Measurements from ENCODE around the gene GDF7. TPM values are rescaled to one million over a fixed set of nuclear protein-coding genes. Genes with fewer than 3 reads are reported as not detected.

Gene GDF7
- polyA plus RNA-seq, 3 donors, result not detected

GRCh38 chr2:20633001-20633400 lies 33.9 kb upstream of the GDF7 start:
- DNase-seq, result no peak
- no peak for TF ChIP-seq CTCF (IDR thresholded peaks at IDR 0.05)
- Histone ChIP-seq H3K79me2 (ENCODE audit: insufficient read depth, low read length) (no peaks in the 10 kb centered on the region), H3K27ac (ENCODE audit: low read depth in 1 of 2, low read length in 2 of 2) (no peak overlapping the region), H3K9me3 (replicated peaks in 1 of 2; ENCODE audit: control insufficient read depth in 1 of 2, insufficient read depth in 1 of 2, low read length in 2 of 2) (no peaks in the 10 kb centered on the region), H3K27me3 (ENCODE audit: control insufficient read depth in 2 of 2, insufficient read depth in 2 of 2, low read length in 2 of 2) (no peaks in the 10 kb centered on the region), H3K4me2 (replicated peaks; ENCODE audit: extremely low read depth, low read length, poor library complexity, severe bottlenecking) (no peak overlapping the region), H3K9ac (ENCODE audit: insufficient read depth, low read length, poor library complexity, severe bottlenecking) (no peak overlapping the region), H3K4me1 (ENCODE audit: control insufficient read depth in 1 of 2, insufficient read depth in 2 of 2, low read length in 2 of 2) (no peaks in the 10 kb centered on the region), H4K20me1 (ENCODE audit: insufficient read depth, low read length) (peaks cover 58% of the 10 kb centered on the region), H3K36me3 (replicated peaks in 1 of 2; ENCODE audit: control insufficient read depth in 1 of 2, insufficient read depth in 2 of 2, low read length in 2 of 2) (peaks cover 77 to 100% of the 10 kb centered on the region in 2 donors), H2AFZ (ENCODE audit: insufficient read depth, low read depth, low read length, poor library complexity, severe bottlenecking) (no peak overlapping the region), H3K4me3 (replicated peaks in 1 of 3; ENCODE audit: low read depth in 2 of 3, low read length in 3 of 3) (no peak overlapping the region)
- peaks cover 69 to 87% of the 10 kb centered on the region in 2 donors for H3K36me3 Mint-ChIP-seq
- WGBS (ENCODE audit: insufficient coverage), result no CpG with 5 or more reads among the region's 4 CpGs
- H3K27ac Mint-ChIP-seq, result peak overlapping the region in 1 of 7 donors; percentile 55
- intact Hi-C loops (cut with micrococcal nuclease), result no loop called here
- H3K27me3 Mint-ChIP-seq (ENCODE audit: low read depth in 3 of 3), result no peaks in the 10 kb centered on the region
- H3K4me1 Mint-ChIP-seq, result no peaks in the 10 kb centered on the region
- H3K9me3 Mint-ChIP-seq, result no peaks in the 10 kb centered on the region
- no peak overlapping the region for H3K4me3 Mint-ChIP-seq

- TF ChIP-seq CTCF (IDR thresholded peaks at IDR 0.05), result no peak
- Histone ChIP-seq H4K20me1 (ENCODE audit: insufficient read depth, low read length) (peaks cover 61% of the 10 kb centered on the region), H3K4me3 (replicated peaks in 1 of 3; ENCODE audit: low read depth in 2 of 3, low read length in 3 of 3) (no peak overlapping the region), H3K4me2 (replicated peaks; ENCODE audit: extremely low read depth, low read length, poor library complexity, severe bottlenecking) (no peak overlapping the region), H3K4me1 (ENCODE audit: control insufficient read depth in 1 of 2, insufficient read depth in 2 of 2, low read length in 2 of 2) (no peaks in the 10 kb centered on the region), H2AFZ (ENCODE audit: insufficient read depth, low read depth, low read length, poor library complexity, severe bottlenecking) (no peak overlapping the region), H3K9ac (ENCODE audit: insufficient read depth, low read length, poor library complexity, severe bottlenecking) (no peak overlapping the region), H3K27ac (ENCODE audit: low read depth in 1 of 2, low read length in 2 of 2) (no peak overlapping the region), H3K9me3 (replicated peaks in 1 of 2; ENCODE audit: control insufficient read depth in 1 of 2, insufficient read depth in 1 of 2, low read length in 2 of 2) (no peaks in the 10 kb centered on the region), H3K27me3 (ENCODE audit: control insufficient read depth in 2 of 2, insufficient read depth in 2 of 2, low read length in 2 of 2) (no peaks in the 10 kb centered on the region), H3K79me2 (ENCODE audit: insufficient read depth, low read length) (no peaks in the 10 kb centered on the region), H3K36me3 (replicated peaks in 1 of 2; ENCODE audit: control insufficient read depth in 1 of 2, insufficient read depth in 2 of 2, low read length in 2 of 2) (peaks cover 84 to 100% of the 10 kb centered on the region in 2 donors)
- Mint-ChIP-seq H3K9me3 (no peaks in the 10 kb centered on the region), H3K36me3 (peaks cover 70 to 90% of the 10 kb centered on the region in 2 donors), H3K4me1 (no peaks in the 10 kb centered on the region), H3K27me3 (ENCODE audit: low read depth in 3 of 3) (no peaks in the 10 kb centered on the region), H3K27ac (peak overlapping the region in 1 of 7 donors; percentile 68), H3K4me3 (no peak overlapping the region)
- 85% methylated on average over 16 of the region's 18 CpGs for WGBS (ENCODE audit: insufficient coverage)
- intact Hi-C loops (cut with micrococcal nuclease), result no loop called here
- DNase-seq, result no peak
Measured at GRCh38 chr2:20633794-20634506, 33.0 kb upstream of the GDF7 start.

Data from CD14-positive monocyte (primary cell).